Adrenal gland (tissue), 12 donors: ENCODE results near the gene FGFR3. TPM values are rescaled to one million over a fixed set of nuclear protein-coding genes. Genes with fewer than 3 reads are reported as not detected.

Source experiments
- DNase-seq, 7 donors: peaks; one replicate each; pipeline ENCODE4 v3.0.0-alpha.2; 2019 to 2020
- H3K27ac ChIP-seq, 5 donors: fragments of 200-600 bp; sonication (generic) in 4 of 5; 1 replicate in 3 of 5; 2 replicates in 2 of 5; pipeline versions ENCODE4 v1.5.1 to v1.8.0; 2016 to 2020; ENCODE audit warnings: mild to moderate bottlenecking in 1 of 5
- H3K27me3 ChIP-seq: fragments of 200-600 bp; 2 replicates; pipeline ENCODE4 v1.8.0; 2021
- H3K36me3 ChIP-seq, 2 donors: fragments of 200-600 bp; replicated peaks in 1 of 2; 1 replicate in 1 of 2; 2 replicates in 1 of 2; pipeline versions ENCODE4 v1.5.1 to v1.8.0; 2018 to 2022
- H3K4me1 ChIP-seq, 2 donors: fragments of 200-600 bp; replicated peaks in 1 of 2; 1 replicate in 1 of 2; 2 replicates in 1 of 2; pipeline versions ENCODE4 v1.5.1 to v1.8.0; 2018 to 2021
- H3K4me3 ChIP-seq, 4 donors: fragments of 200-600 bp; sonication (generic) in 3 of 4; one replicate each; pipeline ENCODE4 v1.5.1; 2016 to 2018
- H3K9me3 ChIP-seq, 3 donors: fragments of 200-600 bp; sonication (generic) in 1 of 3; replicated peaks in 1 of 3; 1 replicate in 2 of 3; 2 replicates in 1 of 3; pipeline versions ENCODE4 v1.5.1 to v1.8.0; 2016 to 2021
- CTCF ChIP-seq, 6 experiments: fragments of 450-650 bp in 4 of 6; fragments of 200-600 bp in 2 of 6; sonication (generic) in 1 of 6; IDR thresholded peaks; 1 replicate in 5 of 6; 2 replicates in 1 of 6; pipeline versions ENCODE4 v1.5.1 to v1.8.0; 2016 to 2021; ENCODE audit warnings: antibody characterized with exemption in 6 of 6, mild to moderate bottlenecking in 2 of 6, moderate library complexity in 1 of 6
- POLR2A ChIP-seq, 2 donors: fragments of 450-650 bp; IDR thresholded peaks; one replicate each; pipeline ENCODE4 v1.6.1; 2017; ENCODE audit warnings: antibody characterized with exemption in 2 of 2, mild to moderate bottlenecking in 2 of 2, moderate library complexity in 1 of 2
- WGBS, 4 donors: extraction: QIAGEN DNeasy Blood & Tissue Kit in 2 of 4; methylation state at CpG; one replicate each; pipeline versions ENCODE4 v1.1.5 to v1.1.7; 2013 to 2017; 5-methylcytosine and 5-hydroxymethylcytosine counted together
- intact Hi-C, 2 donors: fragments of 100-400 bp; cut with DNase I; formaldehyde crosslinking; loops; one replicate each; pipeline versions ENCODE4 v1.14.1 to v1.15.0; 2022 to 2023
- polyA plus RNA-seq, 3 donors: library from polyadenylated mRNA; stranded (reverse); fragments of 200-250 nt in 2 of 3; fragments of 350-450 nt in 1 of 3; fragmentation: Illumina TruSeq in 1 of 3; extraction: RNeasy Lipid Tissue Mini Kit (QIAGEN cat#74804) in 1 of 3; gene quantifications; one replicate each; pipeline ENCODE4 v1.2.3, GENCODE V29; 2013 to 2014
- total RNA-seq, 9 donors: library from RNA; depleted of rRNA in 4 of 9; stranded (reverse); fragments of >200 nt in 4 of 9; fragments of 120-200 nt in 1 of 9; fragmentation: NEBNext Ultra II Directional in 1 of 9; extraction: Animal tissue kit (Norgen Biotek cat#: 25700) in 1 of 9; gene quantifications; one replicate each; pipeline versions ENCODE4 v1.1.0 to v1.2.4, GENCODE V29; 2013 to 2023
- donor health status: healthy with polysubstance abuse.
- donor health status: Bipolar disorder and iron deficiency.
- donor health status: DM: yes; HTN: yes; CAD: no.
- donor health status: DM: no; HTN: no; CAD: no.
- donor health status: DM: no; HTN: no; CAD: no.
- donor health status: DM: yes; HTN: yes; CAD: no.

Gene FGFR3
- total and polyA plus RNA-seq, 12 donors: 0.11 to 4.7 (median 1.9) TPM

GRCh38 chr4:1808851-1809753, 16.0 kb downstream of the FGFR3 start:
- intact Hi-C loops: loop anchor here in 1 of 2 donors (10.0 kb wide), 1 partner anchor 414 kb away; no protein-coding TSS in a partner anchor
- Histone ChIP-seq H3K4me3 (no peak overlapping the region), H3K27ac (no peak overlapping the region), H3K4me1 (no peaks in the 10 kb centered on the region), H3K27me3 (no peaks in the 10 kb centered on the region), H3K36me3 (peaks cover 0 to 11% of the 10 kb centered on the region in 2 donors), H3K9me3 (no peaks in the 10 kb centered on the region)
- TF ChIP-seq POLR2A (IDR thresholded peaks at IDR 0.05) (no peak), CTCF (IDR thresholded peaks at IDR 0.05) (no peak)
- 64 to 86% (median 79%) methylated on average over 6 to 11 of the region's 11 CpGs for WGBS, 4 donors
- DNase-seq: no peak

- H3K4me1 ChIP-seq: no peaks in the 10 kb centered on the region
- H3K27me3 ChIP-seq: no peaks in the 10 kb centered on the region
- no peaks in the 10 kb centered on the region for H3K9me3 ChIP-seq
- WGBS, 4 donors: 22 to 40% (median 26%) methylated on average over 5 to 15 of the region's 15 CpGs
- H3K4me3 ChIP-seq: no peak overlapping the region
- H3K27ac ChIP-seq: no peak overlapping the region
- peaks cover 0 to 19% of the 10 kb centered on the region in 2 donors for H3K36me3 ChIP-seq
- peak; percentile 63 to 78 (median 70) for DNase-seq
- intact Hi-C loops: loop anchor here (2.0 to 10.0 kb wide), 4 partner anchors 61 to 415 kb away; no protein-coding TSS in a partner anchor
- no peak for TF ChIP-seq POLR2A (IDR thresholded peaks at IDR 0.05)
- TF ChIP-seq CTCF (IDR thresholded peaks at IDR 0.05): peak; percentile 70 to 87 (median 81)
Measured at GRCh38 chr4:1809754-1810502, 16.8 kb downstream of the FGFR3 start.

GRCh38 chr4:1810765-1811164, 17.7 kb downstream of the FGFR3 start:
- H3K27ac ChIP-seq: no peak overlapping the region
- 88 to 100% (median 90%) methylated on average over 3 to 10 of the region's 10 CpGs; no CpG with 5 or more reads in 1 of the 4 donors for WGBS, 4 donors
- no peaks in the 10 kb centered on the region for H3K4me1 ChIP-seq
- no peak overlapping the region for H3K4me3 ChIP-seq
- H3K27me3 ChIP-seq: no peaks in the 10 kb centered on the region
- H3K9me3 ChIP-seq: no peaks in the 10 kb centered on the region
- no peak for DNase-seq
- intact Hi-C loops: loop anchor here (2.0 to 10.0 kb wide), 3 partner anchors 62 to 94 kb away; no protein-coding TSS in a partner anchor
- TF ChIP-seq CTCF (IDR thresholded peaks at IDR 0.05): no peak
- H3K36me3 ChIP-seq: peaks cover 0 to 27% of the 10 kb centered on the region in 2 donors

GRCh38 chr4:1812720-1813119, 19.6 kb downstream of the FGFR3 start:
- H3K27ac ChIP-seq: no peak overlapping the region
- intact Hi-C loops: loop anchor here (10.0 kb wide), 2 partner anchors 82 to 92 kb away; no protein-coding TSS in a partner anchor
- TF ChIP-seq POLR2A (IDR thresholded peaks at IDR 0.05) (no peak), CTCF (IDR thresholded peaks at IDR 0.05) (no peak)
- H3K9me3 ChIP-seq: no peaks in the 10 kb centered on the region
- no peaks in the 10 kb centered on the region for H3K27me3 ChIP-seq
- H3K4me1 ChIP-seq: no peaks in the 10 kb centered on the region
- H3K4me3 ChIP-seq: no peak overlapping the region
- DNase-seq: no peak
- WGBS, 4 donors: 83 to 90% (median 89%) methylated on average over 9 to 11 of the region's 11 CpGs
- H3K36me3 ChIP-seq: peaks cover 0 to 46% of the 10 kb centered on the region in 2 donors
